HG03139 (cell line): ENCODE measurements around the gene LPP.

ENCODE experiments used
- ATAC-seq: cut with Tn5 transposase; IDR thresholded peaks from one replicate; pipeline ENCODE4 v1.9.1; 2021; ENCODE audit not compliant: unreplicated experiment

LPP gene

GRCh38 chr3:188270423-188270972 lies 116.5 kb downstream of the LPP start:
- ATAC-seq, result no peak

GRCh38 chr3:188271226-188271914 lies 117.4 kb downstream of the LPP start:
- no peak for ATAC-seq

- ATAC-seq, result no peak
Measured at GRCh38 chr3:188272481-188273372, 118.8 kb downstream of the LPP start.

- no peak for ATAC-seq
Measured at GRCh38 chr3:188274249-188274915, 120.4 kb downstream of the LPP start.

- no peak for ATAC-seq
Measured at GRCh38 chr3:188276375-188276774, 122.4 kb downstream of the LPP start.

GRCh38 chr3:188278717-188279324 lies 124.9 kb downstream of the LPP start:
- no peak for ATAC-seq

- no peak for ATAC-seq
Measured at GRCh38 chr3:188279502-188280335, 125.8 kb downstream of the LPP start.

- no peak for ATAC-seq
Measured at GRCh38 chr3:188280627-188281026, 126.7 kb downstream of the LPP start.

GRCh38 chr3:188282871-188283270 lies 128.9 kb downstream of the LPP start:
- no peak for ATAC-seq

GRCh38 chr3:188283347-188283746 lies 129.4 kb downstream of the LPP start:
- ATAC-seq, result no peak

GRCh38 chr3:188284455-188285212 lies 130.7 kb downstream of the LPP start:
- ATAC-seq, result no peak

- no peak for ATAC-seq
Measured at GRCh38 chr3:188286087-188286513, 132.1 kb downstream of the LPP start.

- no peak for ATAC-seq
Measured at GRCh38 chr3:188287339-188287738, 133.4 kb downstream of the LPP start.

GRCh38 chr3:188287762-188288505 lies 134.0 kb downstream of the LPP start:
- no peak for ATAC-seq

GRCh38 chr3:188292251-188292650 lies 138.3 kb downstream of the LPP start:
- no peak for ATAC-seq

- ATAC-seq, result no peak
Measured at GRCh38 chr3:188292827-188293226, 138.9 kb downstream of the LPP start.

- no peak for ATAC-seq
Measured at GRCh38 chr3:188294113-188294512, 140.2 kb downstream of the LPP start.

- ATAC-seq, result no peak
Measured at GRCh38 chr3:188294823-188295487, 141.0 kb downstream of the LPP start.
